Spleen (tissue), 7 donors: ENCODE data around the gene RNF157.

Experiments
- POLR2A ChIP-seq, 3 donors: fragments of 450-650 bp; IDR thresholded peaks; one replicate each; pipeline ENCODE4 v1.5.1; 2017; ENCODE audit warnings: antibody characterized with exemption in 3 of 3, mild to moderate bottlenecking in 1 of 3
- TF ChIP-seq, protein P1 (sequence below), 11 experiments: fragments of 200-600 bp in 7 of 11; fragments of 450-650 bp in 4 of 11; sonication (generic) in 4 of 11; IDR thresholded peaks in 8 of 11; conservative IDR thresholded peaks in 3 of 11; 1 replicate in 7 of 11; 2 replicates in 4 of 11; pipeline versions ENCODE4 v1.4.0 to v1.8.0; 2016 to 2021; ENCODE audit warnings: antibody characterized with exemption in 11 of 11, inconsistent platforms in 4 of 11, mild to moderate bottlenecking in 1 of 11
- donor health status: DM: no; HTN: no; CAD: no; lungs with moderate emphysema.
- donor health status: DM: no; HTN: no; CAD: no.
- donor health status: DM: no; HTN: no; CAD: no.

DNA sequence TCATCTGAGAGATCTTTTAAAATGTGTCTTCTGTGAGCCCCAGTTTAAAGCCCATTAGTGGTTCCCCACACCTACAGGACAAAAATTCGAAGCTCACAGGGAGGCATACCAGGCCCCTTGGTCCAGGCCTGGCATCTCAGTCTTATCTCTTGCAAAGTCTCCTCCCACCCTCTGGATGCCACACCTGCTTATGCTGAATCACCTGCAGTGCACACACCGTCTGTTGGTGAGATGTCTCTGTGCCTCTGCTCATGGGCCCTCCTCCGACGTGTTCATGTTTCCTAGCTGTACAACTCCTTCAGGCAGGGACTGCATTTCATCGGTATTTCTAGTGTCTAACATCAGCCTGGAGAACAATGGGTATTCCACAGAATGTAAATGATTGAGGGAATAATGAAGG, 41.6 kb downstream of the RNF157 start:
- TF ChIP-seq, protein P1, sequence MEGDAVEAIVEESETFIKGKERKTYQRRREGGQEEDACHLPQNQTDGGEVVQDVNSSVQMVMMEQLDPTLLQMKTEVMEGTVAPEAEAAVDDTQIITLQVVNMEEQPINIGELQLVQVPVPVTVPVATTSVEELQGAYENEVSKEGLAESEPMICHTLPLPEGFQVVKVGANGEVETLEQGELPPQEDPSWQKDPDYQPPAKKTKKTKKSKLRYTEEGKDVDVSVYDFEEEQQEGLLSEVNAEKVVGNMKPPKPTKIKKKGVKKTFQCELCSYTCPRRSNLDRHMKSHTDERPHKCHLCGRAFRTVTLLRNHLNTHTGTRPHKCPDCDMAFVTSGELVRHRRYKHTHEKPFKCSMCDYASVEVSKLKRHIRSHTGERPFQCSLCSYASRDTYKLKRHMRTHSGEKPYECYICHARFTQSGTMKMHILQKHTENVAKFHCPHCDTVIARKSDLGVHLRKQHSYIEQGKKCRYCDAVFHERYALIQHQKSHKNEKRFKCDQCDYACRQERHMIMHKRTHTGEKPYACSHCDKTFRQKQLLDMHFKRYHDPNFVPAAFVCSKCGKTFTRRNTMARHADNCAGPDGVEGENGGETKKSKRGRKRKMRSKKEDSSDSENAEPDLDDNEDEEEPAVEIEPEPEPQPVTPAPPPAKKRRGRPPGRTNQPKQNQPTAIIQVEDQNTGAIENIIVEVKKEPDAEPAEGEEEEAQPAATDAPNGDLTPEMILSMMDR (IDR thresholded peaks at IDR 0.05 in 8 of 11, conservative IDR thresholded peaks at IDR 0.05 in 3 of 11) = no peak
- TF ChIP-seq POLR2A (IDR thresholded peaks at IDR 0.05) = no peak
